ENCODE results near the gene CCL28.
"Not testable (repeated sequence)": the region's sequence is repeated elsewhere in the genome, so short reads cannot be mapped to it uniquely, and the experiment has no call there.

CCL28 gene, protein sequence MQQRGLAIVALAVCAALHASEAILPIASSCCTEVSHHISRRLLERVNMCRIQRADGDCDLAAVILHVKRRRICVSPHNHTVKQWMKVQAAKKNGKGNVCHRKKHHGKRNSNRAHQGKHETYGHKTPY

DNA sequence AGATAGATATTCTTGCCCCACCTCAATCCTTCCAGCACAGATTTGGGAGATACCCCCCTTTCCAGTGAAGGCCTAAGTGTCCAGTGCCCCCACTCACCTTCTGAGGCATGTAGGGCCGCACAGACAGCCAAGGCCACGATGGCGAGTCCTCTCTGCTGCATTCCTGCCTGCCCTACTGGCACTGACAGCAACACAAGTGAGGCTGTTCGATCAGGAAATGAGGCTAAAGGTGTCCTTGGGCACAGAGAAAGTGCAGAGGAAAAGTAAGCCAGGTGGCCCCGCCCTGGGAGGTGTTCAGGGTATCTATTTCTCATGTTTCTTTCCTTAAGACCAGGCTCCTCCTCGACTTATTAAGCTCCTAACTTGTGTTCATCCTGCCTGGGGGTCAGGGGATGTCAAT, at the start of gene CCL28:
TSS of gene CCL28 (minus strand) at position 236 of the 400 bp plus-strand sequence. CDS start at position 161, 75 bp downstream.
- Histone ChIP-seq H3K4me1 (ENCODE audit: control insufficient read depth in 5 of 5, insufficient read depth in 5 of 5, low read length in 5 of 5) (no peaks in the 10 kb centered on the region), H3K36me3 (ENCODE audit: control insufficient read depth in 5 of 5, insufficient read depth in 5 of 5, low read length in 5 of 5) (no peaks in the 10 kb centered on the region), H3K27ac (ENCODE audit: low read depth, low read length) (no peak within 1 kb of the TSS), H3K9me3 (ENCODE audit: control insufficient read depth in 5 of 5, low read length in 5 of 5) (no peaks in the 10 kb centered on the region), H3K27me3 (ENCODE audit: control insufficient read depth in 5 of 5, insufficient read depth in 4 of 5, low read length in 5 of 5) (no peaks in the 10 kb centered on the region), H3K4me3 (ENCODE audit: low read depth in 1 of 5, low read length in 5 of 5) (no peak within 1 kb of the TSS), H3K9ac (ENCODE audit: low read length in 5 of 5) (no peak within 1 kb of the TSS)

DNA sequence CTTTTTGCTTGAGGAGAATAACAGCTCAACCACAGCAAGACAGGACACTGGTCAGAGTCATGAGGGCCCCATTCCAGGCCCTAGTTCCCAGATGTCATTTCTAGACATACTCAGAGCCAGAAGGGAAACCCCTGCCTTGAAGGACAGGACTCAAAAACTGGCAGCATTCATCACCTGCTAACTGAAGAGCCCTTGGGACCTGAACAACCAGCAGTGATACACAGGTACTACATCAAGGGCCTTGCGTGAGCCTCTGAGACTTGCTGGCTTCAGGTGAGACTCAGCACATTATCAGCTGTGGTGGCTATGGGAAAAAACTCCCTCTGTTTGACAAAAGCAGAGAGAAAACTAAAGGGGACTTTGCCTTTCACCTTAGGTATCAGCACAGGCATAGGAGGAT, 48.9 kb upstream of the CCL28 start:
- Histone ChIP-seq H3K4me3 (ENCODE audit: low read depth in 1 of 5, low read length in 5 of 5) (no peak overlapping the region), H3K36me3 (ENCODE audit: control insufficient read depth in 5 of 5, insufficient read depth in 5 of 5, low read length in 5 of 5) (peaks cover 0 to 14% (median 5%) of the 10 kb centered on the region in 5 donors)

DNA sequence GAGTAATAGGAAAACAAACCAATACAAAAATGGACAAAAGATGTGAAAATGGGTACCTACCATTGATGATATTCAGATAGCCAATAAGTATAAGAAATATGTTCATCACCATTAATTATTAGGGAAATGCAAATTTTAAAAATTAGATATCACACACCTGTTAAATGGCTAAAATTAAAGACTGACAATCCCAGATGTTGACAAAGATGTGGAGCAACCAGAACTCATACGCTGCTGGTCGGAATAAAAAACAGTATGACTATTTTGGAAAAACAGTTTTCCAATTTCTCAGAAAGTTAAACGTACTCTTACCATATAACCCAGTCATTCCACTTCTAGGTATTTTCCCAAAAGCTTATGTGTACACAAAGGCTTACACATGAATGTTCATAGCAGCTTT, 44.4 kb upstream of the CCL28 start:
- Histone ChIP-seq H3K4me1 (ENCODE audit: control insufficient read depth in 5 of 5, insufficient read depth in 5 of 5, low read length in 5 of 5) (no peaks in the 10 kb centered on the region), H3K27me3 (ENCODE audit: control insufficient read depth in 5 of 5, insufficient read depth in 4 of 5, low read length in 5 of 5) (no peaks in the 10 kb centered on the region), H3K27ac (ENCODE audit: low read depth, low read length) (no peak overlapping the region), H3K9me3 (ENCODE audit: control insufficient read depth in 5 of 5, low read length in 5 of 5) (peaks cover 0 to 12% (median 4%) of the 10 kb centered on the region in 5 donors), H3K4me3 (ENCODE audit: low read depth in 1 of 5, low read length in 5 of 5) (no peak overlapping the region), H3K36me3 (ENCODE audit: control insufficient read depth in 5 of 5, insufficient read depth in 5 of 5, low read length in 5 of 5) (peaks cover 0 to 24% (median 9%) of the 10 kb centered on the region in 5 donors), H3K9ac (ENCODE audit: low read length in 5 of 5) (no peak overlapping the region)

More for the DNA sequence above, 48.9 kb upstream of the CCL28 start:
- Histone ChIP-seq H3K27me3 (ENCODE audit: control insufficient read depth in 5 of 5, insufficient read depth in 4 of 5, low read length in 5 of 5) (no peaks in the 10 kb centered on the region), H3K4me1 (ENCODE audit: control insufficient read depth in 5 of 5, insufficient read depth in 5 of 5, low read length in 5 of 5) (no peaks in the 10 kb centered on the region), H3K9me3 (ENCODE audit: control insufficient read depth in 5 of 5, low read length in 5 of 5) (peaks cover 0 to 12% (median 4%) of the 10 kb centered on the region in 5 donors), H3K27ac (ENCODE audit: low read depth, low read length) (no peak overlapping the region), H3K9ac (ENCODE audit: low read length in 5 of 5) (no peak overlapping the region)

DNA sequence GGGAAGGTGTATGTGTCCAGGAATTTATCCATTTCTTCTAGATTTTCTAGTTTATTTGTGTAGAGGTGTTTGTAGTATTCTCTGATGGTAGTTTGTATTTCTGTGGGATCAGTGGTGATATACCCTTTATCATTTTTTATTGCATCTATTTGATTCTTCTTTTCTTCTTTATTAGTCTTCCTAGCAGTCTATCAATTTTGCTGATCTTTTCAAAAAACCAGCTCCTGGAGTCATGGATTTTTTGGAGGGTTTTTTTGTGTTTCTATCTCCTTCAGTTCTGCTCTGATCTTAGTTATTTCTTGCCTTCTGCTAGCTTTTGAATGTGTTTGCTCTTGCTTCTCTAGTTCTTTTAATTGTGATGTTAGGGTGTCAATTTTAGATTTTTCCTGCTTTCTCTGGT, 29.4 kb upstream of the CCL28 start:
- not testable (repeated sequence) for H3K9ac ChIP-seq (ENCODE audit: low read length in 5 of 5); H3K27ac ChIP-seq (ENCODE audit: low read depth, low read length); H3K4me1 ChIP-seq (ENCODE audit: control insufficient read depth in 5 of 5, insufficient read depth in 5 of 5, low read length in 5 of 5); H3K4me3 ChIP-seq (ENCODE audit: low read depth in 1 of 5, low read length in 5 of 5); H3K27me3 ChIP-seq (ENCODE audit: control insufficient read depth in 5 of 5, insufficient read depth in 4 of 5, low read length in 5 of 5)
- Histone ChIP-seq H3K9me3 (ENCODE audit: control insufficient read depth in 5 of 5, low read length in 5 of 5) (peaks cover 0 to 15% (median 4%) of the 10 kb centered on the region in 5 donors), H3K36me3 (ENCODE audit: control insufficient read depth in 5 of 5, insufficient read depth in 5 of 5, low read length in 5 of 5) (peaks cover 4 to 17% (median 8%) of the 10 kb centered on the region in 5 donors)

DNA sequence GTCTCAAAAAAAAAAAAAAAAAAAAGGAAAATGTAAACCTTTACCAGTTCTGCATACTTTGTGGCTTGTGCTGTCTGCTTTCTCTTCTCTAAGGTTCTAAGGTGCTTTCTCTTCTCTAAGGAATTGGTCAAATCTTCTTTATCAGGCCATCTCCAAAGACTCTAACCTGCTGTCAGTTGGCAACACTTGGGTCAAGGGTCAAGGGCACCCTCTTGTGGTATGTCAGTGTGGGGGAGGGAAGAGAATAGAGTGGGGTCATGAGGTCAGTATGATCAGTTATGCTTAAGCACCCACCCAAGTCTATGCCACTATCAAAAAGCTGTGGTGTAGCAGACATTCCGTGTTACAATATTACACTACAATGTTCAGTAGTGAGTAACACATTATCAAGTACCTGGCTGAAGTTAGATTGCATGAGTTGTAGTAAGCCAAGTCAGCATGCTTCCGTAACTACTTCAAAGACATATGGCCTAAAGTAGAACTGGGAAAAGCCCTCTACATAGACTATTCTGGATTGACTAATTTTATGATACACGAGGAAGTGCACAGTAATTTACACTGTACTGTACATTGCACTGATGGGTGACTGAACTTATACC, 25.0 kb upstream of the CCL28 start:
- no peak overlapping the region for H3K9ac ChIP-seq (ENCODE audit: low read length in 5 of 5)
- no peaks in the 10 kb centered on the region for H3K27me3 ChIP-seq (ENCODE audit: control insufficient read depth in 5 of 5, insufficient read depth in 4 of 5, low read length in 5 of 5)
- H3K4me3 ChIP-seq (ENCODE audit: low read depth in 1 of 5, low read length in 5 of 5), result no peak overlapping the region
- no peak overlapping the region for H3K27ac ChIP-seq (ENCODE audit: low read depth, low read length)
- peaks cover 0 to 11% (median 7%) of the 10 kb centered on the region in 5 donors for H3K4me1 ChIP-seq (ENCODE audit: control insufficient read depth in 5 of 5, insufficient read depth in 5 of 5, low read length in 5 of 5)
- H3K9me3 ChIP-seq (ENCODE audit: control insufficient read depth in 5 of 5, low read length in 5 of 5), result peaks cover 0 to 7% (median 2%) of the 10 kb centered on the region in 5 donors
- H3K36me3 ChIP-seq (ENCODE audit: control insufficient read depth in 5 of 5, insufficient read depth in 5 of 5, low read length in 5 of 5), result no peaks in the 10 kb centered on the region

DNA sequence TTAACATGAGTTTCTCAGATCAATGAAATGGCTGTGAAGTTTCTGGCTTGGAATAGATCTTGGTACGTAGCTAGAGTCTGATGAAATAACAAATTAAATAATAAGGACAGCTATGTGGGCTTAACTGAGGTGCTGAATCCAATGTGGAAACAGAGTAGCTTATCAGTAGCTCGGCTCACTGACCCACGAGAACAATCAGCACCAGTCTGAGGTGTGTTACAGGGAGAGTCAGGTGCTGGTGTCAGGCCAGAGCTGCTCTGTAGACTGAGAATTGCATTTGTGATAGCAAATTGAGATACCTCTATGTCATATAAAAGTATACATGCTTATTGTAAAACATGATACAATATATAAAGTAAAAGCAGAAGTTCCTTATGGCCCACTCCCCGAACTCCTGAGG, 21.2 kb upstream of the CCL28 start:
- Histone ChIP-seq H3K27ac (ENCODE audit: low read depth, low read length) (no peak overlapping the region), H3K36me3 (ENCODE audit: control insufficient read depth in 5 of 5, insufficient read depth in 5 of 5, low read length in 5 of 5) (no peaks in the 10 kb centered on the region), H3K9ac (ENCODE audit: low read length in 5 of 5) (no peak overlapping the region), H3K9me3 (ENCODE audit: control insufficient read depth in 5 of 5, low read length in 5 of 5) (peaks cover 0 to 7% (median 0%) of the 10 kb centered on the region in 5 donors), H3K4me1 (ENCODE audit: control insufficient read depth in 5 of 5, insufficient read depth in 5 of 5, low read length in 5 of 5) (peaks cover 0 to 11% (median 7%) of the 10 kb centered on the region in 5 donors), H3K27me3 (ENCODE audit: control insufficient read depth in 5 of 5, insufficient read depth in 4 of 5, low read length in 5 of 5) (no peaks in the 10 kb centered on the region), H3K4me3 (ENCODE audit: low read depth in 1 of 5, low read length in 5 of 5) (no peak overlapping the region)

DNA sequence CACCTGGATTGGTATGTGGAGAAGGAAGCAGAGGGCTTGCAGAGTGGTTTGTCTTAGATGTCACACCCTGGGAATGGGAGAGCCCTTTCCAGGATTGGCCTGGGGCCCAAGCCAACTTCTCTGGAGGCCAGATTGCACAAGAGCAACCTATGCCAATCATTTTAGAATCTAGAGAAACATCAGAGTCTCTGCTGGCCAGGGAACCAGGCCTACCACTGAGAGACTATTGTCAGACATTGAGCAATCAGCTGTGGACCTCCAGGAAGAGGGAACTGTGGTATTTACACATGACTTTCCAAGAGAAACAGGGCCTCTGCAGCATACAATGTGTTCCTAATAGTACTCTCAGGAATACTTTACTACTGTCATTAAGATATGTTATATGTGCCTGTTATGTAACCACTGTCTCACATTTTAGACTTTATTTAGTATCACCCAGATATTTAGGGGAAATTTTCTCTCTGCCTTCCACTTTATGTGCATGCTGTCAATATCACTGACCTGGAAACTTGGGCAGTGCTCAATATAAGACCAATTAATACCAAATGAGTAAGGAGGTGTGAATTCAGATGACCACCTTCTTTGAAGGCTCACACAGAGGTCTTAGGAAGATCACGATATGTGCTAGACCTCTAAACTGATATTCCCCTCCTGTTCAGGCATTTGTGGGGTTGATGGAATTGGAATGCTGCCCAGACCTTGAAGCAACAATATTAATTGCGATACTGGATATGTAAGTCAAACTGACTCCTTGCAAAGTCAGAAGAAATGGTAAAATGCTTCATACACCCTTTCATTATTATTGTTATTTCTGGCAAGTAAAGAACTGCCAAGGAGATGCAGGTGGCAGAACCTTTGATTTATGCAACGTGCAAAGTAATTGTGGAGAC, 20.5 kb upstream of the CCL28 start:
- Histone ChIP-seq H3K9me3 (ENCODE audit: control insufficient read depth in 5 of 5, low read length in 5 of 5) (peaks cover 0 to 4% (median 0%) of the 10 kb centered on the region in 5 donors), H3K9ac (ENCODE audit: low read length in 5 of 5) (no peak overlapping the region), H3K27me3 (ENCODE audit: control insufficient read depth in 5 of 5, insufficient read depth in 4 of 5, low read length in 5 of 5) (no peaks in the 10 kb centered on the region), H3K4me1 (ENCODE audit: control insufficient read depth in 5 of 5, insufficient read depth in 5 of 5, low read length in 5 of 5) (peaks cover 0 to 11% (median 7%) of the 10 kb centered on the region in 5 donors), H3K36me3 (ENCODE audit: control insufficient read depth in 5 of 5, insufficient read depth in 5 of 5, low read length in 5 of 5) (no peaks in the 10 kb centered on the region), H3K4me3 (ENCODE audit: low read depth in 1 of 5, low read length in 5 of 5) (no peak overlapping the region), H3K27ac (ENCODE audit: low read depth, low read length) (no peak overlapping the region)

DNA sequence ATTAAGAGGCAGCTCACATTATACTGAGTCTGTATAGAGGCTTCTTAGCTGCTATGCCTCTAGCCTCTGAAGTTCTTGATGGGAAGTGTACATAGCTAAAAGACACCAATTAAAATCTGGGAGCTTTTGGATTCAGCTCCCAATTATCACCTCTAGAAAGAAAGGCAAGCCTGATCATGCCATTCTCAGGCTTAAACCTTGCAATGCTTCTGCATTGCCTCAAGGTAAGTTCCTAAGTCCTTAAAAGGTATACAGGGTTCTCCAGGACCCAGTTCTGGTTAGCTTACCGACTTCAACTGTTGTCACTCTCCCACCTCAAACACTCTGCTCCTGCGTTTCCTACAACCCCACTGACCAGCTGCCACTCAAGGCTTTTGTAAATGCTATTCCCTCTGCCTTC, 17.5 kb upstream of the CCL28 start:
- peaks cover 0 to 11% (median 7%) of the 10 kb centered on the region in 5 donors for H3K4me1 ChIP-seq (ENCODE audit: control insufficient read depth in 5 of 5, insufficient read depth in 5 of 5, low read length in 5 of 5)
- H3K9me3 ChIP-seq (ENCODE audit: control insufficient read depth in 5 of 5, low read length in 5 of 5), result no peaks in the 10 kb centered on the region
- no peak overlapping the region for H3K4me3 ChIP-seq (ENCODE audit: low read depth in 1 of 5, low read length in 5 of 5)
- no peaks in the 10 kb centered on the region for H3K27me3 ChIP-seq (ENCODE audit: control insufficient read depth in 5 of 5, insufficient read depth in 4 of 5, low read length in 5 of 5)
- no peak overlapping the region for H3K9ac ChIP-seq (ENCODE audit: low read length in 5 of 5)
- H3K36me3 ChIP-seq (ENCODE audit: control insufficient read depth in 5 of 5, insufficient read depth in 5 of 5, low read length in 5 of 5), result no peaks in the 10 kb centered on the region
- no peak overlapping the region for H3K27ac ChIP-seq (ENCODE audit: low read depth, low read length)

DNA sequence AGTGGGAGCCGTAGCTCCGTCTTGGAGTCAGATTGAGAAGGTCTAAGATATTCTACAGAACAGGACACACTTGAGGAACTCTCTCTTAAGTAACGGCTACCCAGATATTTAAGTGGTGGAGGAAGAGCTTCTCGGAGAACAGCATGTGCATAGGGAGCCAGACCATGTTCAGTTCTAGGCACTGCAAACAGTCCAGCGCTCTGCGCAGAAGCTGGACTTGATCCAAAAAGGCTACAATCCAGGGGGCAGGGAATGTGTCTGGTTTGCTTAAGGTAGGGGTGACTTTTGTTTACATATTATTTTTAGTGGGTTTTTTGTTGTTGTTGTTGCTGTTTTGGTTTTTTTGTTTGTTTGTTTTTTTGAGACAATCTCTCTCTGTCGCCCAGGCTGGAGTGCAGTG, 16.8 kb upstream of the CCL28 start:
- Histone ChIP-seq H3K9ac (ENCODE audit: low read length in 5 of 5) (no peak overlapping the region), H3K4me3 (ENCODE audit: low read depth in 1 of 5, low read length in 5 of 5) (no peak overlapping the region), H3K9me3 (ENCODE audit: control insufficient read depth in 5 of 5, low read length in 5 of 5) (no peaks in the 10 kb centered on the region), H3K4me1 (ENCODE audit: control insufficient read depth in 5 of 5, insufficient read depth in 5 of 5, low read length in 5 of 5) (peaks cover 0 to 11% (median 7%) of the 10 kb centered on the region in 5 donors), H3K27ac (ENCODE audit: low read depth, low read length) (no peak overlapping the region), H3K27me3 (ENCODE audit: control insufficient read depth in 5 of 5, insufficient read depth in 4 of 5, low read length in 5 of 5) (no peaks in the 10 kb centered on the region), H3K36me3 (ENCODE audit: control insufficient read depth in 5 of 5, insufficient read depth in 5 of 5, low read length in 5 of 5) (no peaks in the 10 kb centered on the region)

DNA sequence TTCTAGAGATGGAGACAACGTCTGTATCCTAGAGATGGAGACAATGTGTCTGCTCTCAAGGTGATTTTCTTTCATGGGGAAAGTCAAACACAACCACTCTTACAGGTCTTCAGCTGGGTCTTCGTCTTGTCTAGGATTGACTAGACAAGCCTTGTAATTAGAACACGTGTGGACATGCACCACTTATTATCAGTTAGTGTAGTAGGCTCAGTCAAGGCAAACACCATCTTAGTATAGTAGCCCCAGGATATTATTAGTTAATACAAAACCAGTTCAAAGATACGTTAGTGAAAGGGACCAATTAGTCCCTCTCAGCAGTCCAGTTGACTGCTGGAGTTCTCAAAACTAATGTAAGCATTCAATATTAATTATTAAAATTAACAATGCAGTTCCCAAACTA, 15.1 kb upstream of the CCL28 start:
- H3K27me3 ChIP-seq (ENCODE audit: control insufficient read depth in 5 of 5, insufficient read depth in 4 of 5, low read length in 5 of 5), result no peaks in the 10 kb centered on the region
- H3K36me3 ChIP-seq (ENCODE audit: control insufficient read depth in 5 of 5, insufficient read depth in 5 of 5, low read length in 5 of 5), result no peaks in the 10 kb centered on the region
- no peak overlapping the region for H3K9ac ChIP-seq (ENCODE audit: low read length in 5 of 5)
- no peak overlapping the region for H3K4me3 ChIP-seq (ENCODE audit: low read depth in 1 of 5, low read length in 5 of 5)
- peaks cover 0 to under 1% (median 0%) of the 10 kb centered on the region in 5 donors for H3K4me1 ChIP-seq (ENCODE audit: control insufficient read depth in 5 of 5, insufficient read depth in 5 of 5, low read length in 5 of 5)
- H3K27ac ChIP-seq (ENCODE audit: low read depth, low read length), result no peak overlapping the region
- H3K9me3 ChIP-seq (ENCODE audit: control insufficient read depth in 5 of 5, low read length in 5 of 5), result no peaks in the 10 kb centered on the region

Data from subcutaneous abdominal adipose tissue (tissue), 5 donors.